ENCODE data around the gene ALG6. TPM values are rescaled to one million over a fixed set of nuclear protein-coding genes. Genes with fewer than 3 reads are reported as not detected.
"Not testable (repeated sequence)": the region's sequence is repeated elsewhere in the genome, so short reads cannot be mapped to it uniquely, and the experiment has no call there.

ALG6 gene
- polyA plus RNA-seq, 1 donor, result 33.0 TPM

DNA sequence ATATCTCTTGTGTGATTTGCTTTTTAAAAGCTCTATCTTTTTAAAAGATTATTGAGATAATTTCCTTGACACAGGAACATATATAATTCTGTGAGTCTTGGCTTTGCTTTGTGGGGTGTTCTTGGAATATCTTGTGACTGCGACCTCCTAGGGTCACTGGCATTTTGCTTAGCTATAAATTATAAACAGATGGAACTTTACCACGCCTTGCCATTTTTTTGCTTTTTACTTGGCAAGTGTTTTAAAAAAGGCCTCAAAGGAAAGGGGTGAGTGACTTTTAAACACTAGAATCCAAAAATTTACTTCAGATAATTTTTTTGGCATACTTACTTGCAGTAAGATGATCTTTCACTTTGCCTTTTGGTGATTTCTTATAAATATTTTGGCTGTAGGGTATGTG, 43.6 kb downstream of the ALG6 start:
- no peak for DNase-seq

DNA sequence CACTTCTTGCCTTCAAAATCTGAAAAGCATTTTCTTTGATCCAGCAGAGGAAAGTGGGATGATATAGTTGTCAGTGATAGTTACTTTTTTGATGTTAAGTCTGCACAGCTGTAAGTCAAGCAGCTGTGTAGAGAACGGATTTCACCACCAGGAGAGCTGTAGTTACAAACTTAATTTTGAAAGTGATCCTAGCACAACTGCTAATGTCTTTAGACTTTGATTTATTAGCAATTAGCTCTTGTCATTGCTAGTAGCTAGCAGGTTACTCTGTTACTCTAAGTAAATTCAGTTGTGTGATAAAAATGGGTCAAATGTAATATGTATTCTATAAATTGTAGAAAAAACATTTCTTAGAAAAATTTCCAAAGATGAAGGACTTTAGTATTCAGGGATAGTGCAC, 46.0 kb downstream of the ALG6 start:
- DNase-seq, result peak; percentile 4

DNA sequence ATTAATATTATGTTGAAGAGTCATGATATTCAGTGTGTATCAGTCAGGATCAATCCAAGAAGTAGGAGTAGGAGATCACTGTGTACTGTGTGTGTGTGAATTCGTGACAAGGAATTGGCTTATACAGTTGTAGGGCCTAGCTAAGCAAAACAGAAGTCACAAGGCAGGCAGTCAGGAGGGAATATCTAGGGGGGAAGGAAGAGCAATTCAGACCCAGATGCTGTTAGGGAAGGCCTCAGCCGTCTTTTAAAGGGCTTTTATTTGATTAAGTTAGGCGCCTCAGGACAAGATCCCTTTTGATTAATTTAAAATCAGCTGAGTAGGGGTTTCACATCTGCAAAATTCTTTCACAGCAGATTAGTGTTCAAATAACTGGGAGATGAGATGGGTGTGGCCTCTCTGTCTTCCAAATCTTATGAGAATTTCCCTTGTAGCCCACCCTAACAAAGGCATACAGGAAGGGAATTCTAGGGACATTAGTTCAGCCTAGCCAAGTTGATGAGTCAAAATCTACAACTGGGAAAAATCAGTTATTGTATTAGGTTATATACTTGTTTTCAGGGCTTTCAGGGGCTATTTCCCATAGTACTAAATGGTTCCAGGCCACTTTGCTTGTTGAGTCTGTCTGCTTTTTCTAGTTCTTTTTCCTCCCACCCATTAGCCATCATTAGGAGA, 47.4 kb downstream of the ALG6 start:
- no peak for DNase-seq

DNA sequence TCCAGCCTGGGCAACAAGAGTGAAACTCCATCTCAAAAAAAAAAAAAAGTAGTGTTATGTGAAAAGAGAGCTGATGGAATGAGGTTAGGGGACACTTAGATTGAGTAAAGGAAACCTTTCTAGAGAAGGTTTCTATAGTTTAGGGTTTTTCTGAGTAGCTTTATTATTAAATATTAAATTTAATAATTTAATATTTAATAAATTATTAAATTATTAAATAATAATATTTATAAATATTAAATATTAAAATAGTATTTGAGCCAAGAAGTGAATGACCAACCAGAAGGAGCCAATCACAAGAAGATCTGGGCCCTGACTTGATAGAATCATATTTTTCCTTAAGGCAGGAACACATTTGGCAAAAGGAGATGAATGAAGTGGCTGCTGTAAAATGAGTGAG, 50.7 kb downstream of the ALG6 start:
- DNase-seq, result no peak

DNA sequence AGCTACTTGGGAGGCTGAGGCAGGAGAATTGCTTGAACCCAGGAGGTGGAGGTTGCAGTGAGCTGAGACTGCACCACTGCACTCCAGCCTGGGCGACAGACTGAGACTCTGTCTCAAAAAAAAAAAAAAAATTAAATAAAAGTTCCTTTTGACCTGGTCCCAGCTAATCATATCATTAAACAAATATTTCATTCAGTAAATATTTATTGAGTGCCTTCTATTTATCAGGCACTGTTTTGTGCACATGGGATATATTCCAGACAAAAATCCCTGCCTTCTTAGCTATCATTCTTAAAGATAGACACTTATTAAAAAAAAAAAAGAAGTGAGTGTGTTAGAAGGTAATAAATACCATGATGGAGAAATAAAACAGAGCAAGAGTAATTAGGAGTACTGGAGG, 53.3 kb downstream of the ALG6 start:
- not testable (repeated sequence) for DNase-seq

DNA sequence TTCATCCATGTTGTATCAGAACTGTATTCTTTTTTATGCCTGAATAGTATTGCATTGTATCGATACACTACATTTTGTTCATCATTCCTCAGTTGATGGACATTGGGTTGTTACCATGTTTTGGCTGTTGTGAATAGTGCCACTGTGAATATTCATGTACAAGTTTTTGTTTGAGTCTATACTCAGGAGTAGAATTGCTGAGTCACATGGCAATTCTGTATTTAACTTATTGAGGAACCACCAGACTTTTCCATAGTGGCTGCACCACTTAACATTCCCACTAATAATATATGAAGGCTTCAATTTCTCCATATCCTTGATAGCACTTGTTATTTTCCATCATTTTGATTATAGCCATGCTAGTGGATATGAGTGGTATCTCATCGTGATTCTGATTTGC, 56.2 kb downstream of the ALG6 start:
- no peak for DNase-seq

DNA sequence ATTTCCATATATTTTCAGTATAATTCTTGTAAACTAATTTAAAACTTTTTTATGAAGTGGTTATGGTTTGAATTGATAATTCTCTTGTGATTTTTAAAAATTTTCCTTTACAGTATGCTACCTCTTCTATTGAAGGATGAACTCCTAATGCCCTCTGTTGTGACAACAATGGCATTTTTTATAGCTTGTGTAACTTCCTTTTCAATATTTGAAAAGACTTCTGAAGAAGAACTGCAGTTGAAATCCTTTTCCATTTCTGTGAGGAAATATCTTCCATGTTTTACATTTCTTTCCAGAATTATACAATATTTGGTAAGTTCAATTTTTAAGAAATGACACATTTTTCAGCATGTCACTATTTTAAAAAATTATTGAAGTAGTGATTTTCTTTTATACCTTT, 61.4 kb downstream of the ALG6 start:
- no peak for DNase-seq

DNA sequence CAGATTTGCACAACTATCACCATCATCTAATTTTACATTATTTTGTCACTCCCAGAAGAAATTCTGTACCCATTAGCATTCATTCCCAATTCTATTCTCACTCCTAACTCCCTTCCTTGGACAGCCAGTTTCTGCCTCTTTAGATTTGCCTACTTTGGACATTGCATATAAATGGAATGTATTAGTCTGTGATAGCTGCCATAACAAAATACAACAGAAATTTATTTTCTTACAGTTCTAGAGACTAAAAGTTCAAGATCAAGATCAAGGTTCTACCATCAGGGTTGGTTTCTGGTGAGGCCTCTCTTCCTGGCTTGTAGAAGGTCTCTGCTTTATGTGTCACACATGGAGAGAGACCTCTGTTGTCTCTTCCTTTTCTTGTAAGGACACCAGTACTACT, 61.9 kb downstream of the ALG6 start:
- no peak for DNase-seq

DNA sequence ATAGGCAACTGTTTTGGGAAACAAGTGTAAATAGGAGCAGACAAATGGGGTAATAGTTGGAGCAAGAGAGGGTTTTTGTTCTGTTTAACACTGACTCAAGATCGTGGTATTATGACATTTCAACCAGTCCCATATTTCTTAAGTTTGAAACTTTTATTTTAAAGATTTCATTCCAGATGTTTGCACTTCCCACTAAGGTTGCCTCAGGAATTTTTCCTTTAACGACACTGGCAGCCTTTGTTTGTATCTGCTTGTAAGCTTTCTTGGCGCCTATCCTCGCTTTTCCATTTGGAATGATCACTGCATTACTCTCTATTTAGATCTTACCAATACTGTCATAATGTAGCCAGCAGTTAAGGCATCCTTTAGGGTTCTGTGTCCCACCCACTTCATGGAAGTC, 67.7 kb downstream of the ALG6 start:
- no peak for DNase-seq

DNA sequence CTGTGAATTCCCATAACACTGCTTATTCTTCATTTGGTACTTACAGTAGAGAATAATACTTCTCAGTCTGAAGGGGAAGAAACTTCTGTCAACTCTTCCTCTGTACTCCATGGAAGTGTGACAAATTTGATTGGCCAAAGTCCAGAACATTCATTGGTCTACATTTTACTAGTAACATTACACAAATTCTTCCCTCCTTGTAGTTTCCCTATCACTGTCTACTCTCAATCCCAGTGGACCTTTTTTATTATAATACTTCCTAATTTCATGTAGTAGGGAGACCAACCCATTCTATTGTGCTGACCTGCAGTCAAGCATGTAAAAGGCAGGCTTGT, 74.7 kb downstream of the ALG6 start:
- DNase-seq, result no peak

DNA sequence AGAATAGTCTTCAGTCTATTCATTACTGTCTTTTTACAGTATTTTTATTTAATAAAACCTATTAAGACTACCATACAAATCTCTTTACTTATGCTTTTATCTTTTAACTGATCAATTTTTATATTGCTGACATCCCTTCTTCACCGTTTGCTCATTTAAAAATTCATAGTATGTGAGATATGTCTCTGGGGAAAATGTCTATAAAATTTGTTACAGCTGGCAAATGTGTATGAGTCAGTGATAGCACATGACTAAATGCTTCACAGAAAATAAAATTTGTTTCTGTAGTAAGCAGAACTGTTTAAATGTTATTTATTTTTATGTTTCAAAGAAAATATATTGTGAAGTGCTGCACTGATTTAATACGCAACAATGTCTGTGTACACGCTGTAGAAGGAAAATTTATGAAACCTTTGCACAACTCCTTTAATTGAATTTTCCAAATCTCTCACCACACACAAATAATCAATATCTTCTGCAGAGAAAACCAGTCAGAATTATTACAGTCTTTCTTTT, 81.4 kb downstream of the ALG6 start:
- no peak for DNase-seq

DNA sequence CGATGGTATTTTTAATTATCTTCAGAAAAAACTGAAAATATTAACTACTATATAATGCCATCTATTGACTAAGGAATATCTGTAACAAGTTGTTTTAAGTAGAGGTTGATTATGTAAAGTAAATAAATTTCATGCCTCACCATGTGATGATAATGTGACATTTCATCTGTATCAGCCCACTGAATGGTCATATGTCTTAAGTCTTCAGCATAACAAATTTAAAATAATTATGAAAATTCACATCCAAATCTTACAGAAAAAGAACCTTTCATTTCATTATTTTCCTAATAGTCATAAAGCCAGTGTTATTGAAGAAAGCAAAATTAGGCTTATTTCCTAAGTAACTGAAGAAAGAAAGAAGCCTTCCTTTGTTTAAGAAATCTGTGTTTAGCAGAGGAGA, 83.0 kb downstream of the ALG6 start:
- DNase-seq, result no peak

DNA sequence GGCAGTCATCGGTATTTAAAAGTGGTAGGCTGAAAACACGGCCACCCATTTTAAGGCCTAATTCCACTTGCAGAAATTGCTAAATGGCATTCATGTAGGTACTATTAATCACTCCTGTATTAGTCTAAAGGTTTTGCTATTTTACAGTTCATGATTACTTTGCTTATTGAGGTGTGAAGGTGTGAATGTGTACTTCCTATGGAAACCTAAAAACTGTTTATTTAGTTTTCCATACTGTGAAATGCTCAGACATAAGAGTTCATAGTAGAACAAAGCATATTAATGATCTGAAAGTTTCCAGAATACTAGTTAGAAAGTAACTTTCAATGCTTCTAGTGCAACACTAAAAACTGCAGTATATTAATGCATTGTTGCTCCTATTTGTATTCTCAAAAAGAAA, 85.8 kb downstream of the ALG6 start:
- DNase-seq, result no peak

DNA sequence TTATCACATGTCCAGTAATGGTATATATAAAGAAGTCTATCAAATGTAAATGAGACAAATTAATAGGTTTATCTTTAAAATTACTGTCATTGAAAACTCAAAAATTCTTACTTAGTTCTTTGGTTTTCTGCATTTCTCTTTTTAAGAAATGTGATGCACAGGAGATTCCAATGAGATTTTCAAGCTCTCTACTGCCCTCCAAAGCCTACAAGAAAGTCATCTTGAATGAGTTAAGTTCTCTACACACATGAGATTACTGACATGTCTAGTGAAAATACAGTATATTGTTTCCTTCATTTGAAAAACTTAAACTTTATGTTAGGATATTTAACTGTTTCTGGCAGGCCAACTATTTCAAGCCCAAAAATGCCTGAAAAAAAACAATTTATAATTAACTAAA, 86.8 kb downstream of the ALG6 start:
- DNase-seq, result no peak

DNA sequence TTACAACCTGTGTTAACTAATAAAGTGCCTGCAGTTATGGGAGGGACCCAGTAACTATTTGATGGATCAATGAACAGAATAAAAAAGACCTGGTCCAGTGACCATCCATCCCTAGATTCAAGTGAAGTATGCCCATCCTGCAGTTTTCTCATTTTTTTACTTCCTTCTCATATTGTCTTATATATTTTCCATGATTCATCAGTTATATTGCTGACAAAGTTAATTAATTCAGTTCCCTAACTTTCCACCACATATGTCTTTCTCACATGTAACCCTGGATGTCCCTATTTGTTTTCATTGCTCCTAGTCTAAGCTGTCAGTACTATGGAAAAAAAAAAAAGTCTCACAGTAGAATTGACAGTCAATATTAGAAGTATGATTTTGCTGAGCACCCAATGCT, 91.3 kb downstream of the ALG6 start:
- DNase-seq, result no peak

DNA sequence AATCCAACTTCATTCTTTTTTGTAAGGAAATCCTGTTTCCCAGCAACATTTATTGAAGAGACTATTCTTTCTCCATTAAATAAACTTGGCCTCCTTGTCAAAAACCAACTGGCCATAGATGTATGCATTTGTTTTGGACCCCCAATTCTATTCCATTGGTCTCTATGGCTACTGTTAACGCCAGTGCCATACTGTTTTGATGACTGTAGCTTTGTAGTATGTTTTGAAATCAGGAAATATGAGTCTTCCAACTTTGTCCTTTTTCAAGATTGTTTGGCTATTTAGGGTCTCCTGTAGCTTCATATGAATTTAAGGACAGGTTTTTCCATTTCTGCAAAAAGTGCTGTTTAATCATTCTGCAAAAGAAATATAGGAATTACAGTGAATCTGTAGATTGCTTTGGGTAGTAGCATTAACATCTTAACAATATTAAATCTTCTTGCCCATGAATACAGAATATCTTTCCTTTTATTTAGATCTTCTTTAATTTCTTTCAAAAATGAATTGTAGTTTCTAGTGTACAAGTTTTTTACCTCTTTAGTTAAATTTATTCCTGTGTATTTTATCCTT, 94.3 kb downstream of the ALG6 start:
- DNase-seq, result no peak

DNA sequence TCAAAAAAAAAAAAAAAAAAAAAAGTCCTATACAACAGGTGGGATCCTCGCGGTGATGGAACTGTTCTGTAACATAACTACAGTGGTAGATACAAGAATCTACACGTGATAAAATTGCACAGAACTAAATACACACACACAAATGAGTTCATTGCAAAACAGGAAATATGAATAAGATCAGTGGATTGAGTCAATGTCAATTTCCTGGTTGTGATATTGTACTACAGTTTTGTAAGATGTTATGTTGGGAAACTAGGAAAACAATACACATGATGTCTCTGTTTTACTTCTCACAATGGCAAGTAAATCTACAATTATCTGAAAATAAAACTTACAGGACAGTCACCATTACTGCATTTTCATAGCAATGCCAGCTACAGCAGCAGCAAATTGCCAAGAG, 95.8 kb downstream of the ALG6 start:
- DNase-seq, result no peak

DNA sequence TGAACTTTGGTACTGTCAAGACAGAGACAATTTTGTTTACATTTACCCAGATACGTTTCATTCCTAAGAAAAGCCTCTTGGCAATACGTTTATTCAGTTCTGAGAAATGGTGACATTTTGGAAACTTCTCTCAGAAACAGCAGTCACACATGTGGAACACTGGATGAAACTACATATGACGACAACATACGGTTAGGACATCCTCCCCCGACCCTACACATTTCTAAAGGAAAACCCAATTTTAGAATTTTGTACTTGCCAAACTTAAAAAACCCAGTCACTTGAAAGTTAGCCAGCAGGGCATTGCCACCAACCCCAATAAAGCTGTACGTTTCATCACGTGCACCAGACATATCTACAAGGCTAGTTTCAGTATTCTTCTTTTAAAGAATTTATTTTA, 98.8 kb downstream of the ALG6 start:
- no peak for DNase-seq

DNA sequence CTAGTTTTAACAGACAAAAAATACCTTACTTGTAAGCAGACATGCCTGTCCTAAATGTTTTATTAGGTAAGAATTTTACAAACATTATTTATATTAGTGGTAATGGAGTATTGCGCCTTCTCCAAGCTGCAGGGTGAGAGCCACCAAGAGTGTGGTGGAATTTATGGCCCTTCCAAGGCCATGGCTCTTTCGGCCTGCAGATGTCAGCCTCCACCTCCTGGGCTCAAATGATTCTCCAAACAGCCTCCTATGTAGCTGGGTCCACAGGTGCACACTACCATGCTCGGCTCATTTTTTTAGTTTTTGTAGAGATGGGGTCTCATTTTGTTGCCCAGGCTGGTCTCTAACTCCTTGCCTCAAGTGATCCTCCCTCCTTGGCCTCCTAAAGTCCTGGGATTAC, 99.3 kb downstream of the ALG6 start:
- no peak for DNase-seq

DNA sequence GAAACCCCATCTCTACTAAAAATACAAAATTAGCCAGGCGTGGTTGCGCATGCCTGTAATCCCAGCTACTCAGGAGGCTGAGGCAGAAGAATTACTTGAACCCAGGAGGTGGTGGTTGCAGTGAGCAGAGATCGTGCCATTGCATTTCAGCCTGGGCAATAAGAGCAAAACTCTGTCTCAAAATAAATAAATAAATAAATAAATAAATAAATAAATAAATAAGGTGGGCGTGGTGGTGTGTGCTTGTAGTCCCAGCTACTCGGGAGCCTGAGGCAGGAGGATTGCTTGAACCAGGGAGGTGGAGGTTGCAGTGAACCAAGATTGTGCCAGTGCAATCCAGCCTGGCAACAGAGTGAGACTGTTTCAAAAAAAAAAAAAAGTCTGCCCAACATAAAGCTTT, 101.3 kb downstream of the ALG6 start:
- not testable (repeated sequence) for DNase-seq

DNA sequence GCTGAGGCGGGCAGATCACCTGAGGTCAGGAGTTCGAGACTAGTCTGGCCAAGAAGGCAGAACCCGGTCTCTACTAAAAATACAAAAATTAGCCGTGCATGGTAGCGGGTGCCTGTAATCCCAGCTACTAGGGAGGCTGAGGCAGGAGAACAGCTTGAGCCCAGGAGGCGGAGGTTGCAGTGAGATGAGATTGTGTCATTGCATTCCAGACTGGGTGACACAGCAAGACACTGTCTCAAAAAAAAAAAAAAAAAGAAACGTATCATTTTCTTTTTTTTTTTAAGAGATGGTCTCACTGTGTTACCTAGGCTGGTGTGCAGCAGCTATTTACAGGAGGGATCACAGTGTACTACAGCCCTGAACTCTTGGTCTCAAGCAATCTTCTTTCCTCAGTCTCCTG, 108.3 kb downstream of the ALG6 start:
- no peak for DNase-seq

DNA sequence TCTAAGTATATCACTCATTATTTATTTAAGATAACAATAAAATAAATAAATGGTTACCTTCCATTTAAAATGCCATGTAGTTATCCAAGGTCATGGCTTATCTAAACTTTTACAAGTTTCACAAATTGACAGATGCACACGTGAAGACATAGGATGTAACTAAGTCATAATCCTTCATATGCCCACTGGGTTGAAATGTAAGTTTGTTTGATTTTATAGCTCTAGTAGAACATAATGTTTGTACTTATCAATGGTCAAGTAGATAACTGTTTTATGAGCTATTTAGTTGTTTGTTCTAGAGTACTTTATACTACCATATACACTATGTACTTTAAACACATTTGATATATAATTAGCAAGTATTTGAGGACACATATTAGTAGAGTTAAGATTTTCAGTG, 112.6 kb downstream of the ALG6 start:
- DNase-seq, result no peak

DNA sequence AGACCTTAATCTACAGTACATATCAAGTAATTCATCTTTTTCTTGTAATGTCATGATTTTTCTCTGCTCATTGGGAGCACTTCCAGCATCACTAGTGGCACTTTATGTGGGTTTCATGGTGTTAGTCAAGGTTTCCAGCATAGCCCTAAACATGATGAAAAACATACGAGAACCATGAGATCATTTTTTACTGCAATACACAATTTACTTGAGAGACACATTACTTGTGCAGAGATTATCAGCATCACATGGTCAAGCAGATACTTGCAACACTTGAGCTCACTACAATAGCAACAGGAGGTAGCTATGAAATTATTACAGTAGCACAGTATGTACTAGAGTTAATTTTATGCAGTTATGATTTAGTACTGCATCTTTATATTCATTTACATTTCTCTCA, 119.2 kb downstream of the ALG6 start:
- DNase-seq, result no peak

DNA sequence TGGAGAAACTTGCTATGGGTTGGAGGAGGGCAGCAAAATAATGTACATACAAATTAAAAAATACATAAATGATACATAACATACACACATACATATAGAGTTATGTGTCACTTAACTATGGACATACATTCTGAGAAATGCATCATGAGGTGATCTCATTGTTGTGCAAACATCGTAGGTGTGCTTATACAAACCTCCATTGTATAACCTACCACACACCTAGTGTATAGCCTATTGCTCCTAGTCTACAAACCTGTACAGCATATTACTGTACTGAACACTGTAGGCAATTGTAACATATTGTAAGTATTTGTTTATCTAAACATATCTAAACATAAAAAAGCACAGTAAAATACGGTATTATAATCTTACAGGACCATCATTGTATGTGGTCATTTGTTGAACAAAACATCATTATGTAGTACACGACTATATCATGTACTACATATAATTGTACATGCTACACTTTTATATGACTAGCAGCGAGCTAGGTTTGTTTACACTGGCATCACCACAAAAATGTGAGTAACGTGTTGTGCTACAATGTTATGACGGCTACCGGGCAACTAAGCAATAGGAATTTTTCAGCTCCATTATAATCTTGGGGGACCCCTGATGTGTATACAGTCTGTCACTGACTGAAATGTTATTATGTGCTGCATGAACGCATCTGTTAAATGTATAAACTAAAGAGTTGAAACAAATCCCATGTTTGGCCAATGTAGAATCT, 120.1 kb downstream of the ALG6 start:
- no peak for DNase-seq

Data from left kidney (tissue), 2 donors.